Activated T-cell treated with anti-CD3 and anti-CD28 coated beads, Interleukin-2, amount 50 U/mL, for 1 hour (primary cell): ENCODE results near the gene SH3RF3.

ENCODE experiments used
- DNase-seq: peaks from one replicate; pipeline ENCODE4 v3.0.0-alpha.2; 2020

Gene SH3RF3

DNA sequence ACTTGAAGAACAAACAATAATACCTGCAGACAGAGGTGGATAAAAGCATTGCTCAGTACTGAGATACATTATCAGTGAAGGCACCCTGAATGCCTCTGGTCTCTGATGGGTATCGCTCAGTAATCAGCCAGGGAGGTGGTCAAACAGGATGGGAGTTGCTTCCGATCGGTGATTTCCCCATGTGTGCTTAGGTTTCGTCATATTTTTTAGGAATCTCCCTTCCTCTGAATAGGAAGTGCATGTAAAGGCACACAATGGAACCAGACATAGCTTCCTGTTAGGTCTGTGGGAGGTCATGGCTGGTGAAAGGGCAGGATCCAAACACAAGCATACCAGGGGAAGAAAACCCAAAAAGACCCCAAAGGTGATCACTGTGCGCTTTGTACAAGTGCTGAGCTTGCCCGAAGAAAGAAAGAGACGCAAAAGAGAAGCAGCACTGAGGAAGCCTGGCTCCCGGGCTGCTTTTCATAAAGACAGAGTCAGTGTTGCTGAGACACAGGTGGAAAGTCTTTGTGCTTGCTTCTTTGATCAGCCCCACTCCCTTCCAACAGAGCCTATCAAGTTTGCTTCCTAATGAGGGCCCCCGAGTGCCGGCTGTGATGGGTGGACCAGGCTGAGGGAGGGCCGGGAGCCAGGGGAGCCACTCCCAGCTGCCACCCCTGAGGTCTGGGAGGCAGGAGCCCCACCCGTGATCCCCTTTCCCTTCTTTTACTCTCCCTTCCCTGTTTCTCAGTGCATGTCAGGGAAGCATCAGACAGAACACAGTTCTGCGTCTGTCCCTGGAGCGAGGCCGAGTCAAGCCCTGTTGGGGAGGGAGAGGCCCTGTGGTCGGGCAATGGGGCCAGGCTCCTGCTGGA lies 138.2 kb downstream of the SH3RF3 start:
- peak; percentile 7 for DNase-seq

DNA sequence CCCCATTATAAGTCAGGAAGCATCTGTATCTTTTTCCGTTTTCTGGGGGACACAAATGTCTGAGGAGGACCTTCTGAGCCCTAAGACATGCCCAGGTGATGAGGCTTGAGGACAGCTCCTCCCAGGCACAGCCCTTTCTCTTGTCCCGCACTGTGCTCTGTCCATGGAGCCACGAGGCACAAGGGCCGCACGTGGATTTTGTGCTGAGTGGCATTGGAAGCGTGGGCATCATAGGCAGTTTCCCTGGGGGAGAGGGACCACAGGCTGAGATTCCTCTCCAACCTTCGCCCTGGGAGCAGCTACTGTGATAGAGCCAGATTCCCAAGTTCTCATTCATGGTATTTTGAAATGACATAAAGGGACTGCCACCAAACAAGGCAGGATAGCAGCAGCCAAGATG lies 139.9 kb downstream of the SH3RF3 start:
- peak; percentile 4 for DNase-seq

DNA sequence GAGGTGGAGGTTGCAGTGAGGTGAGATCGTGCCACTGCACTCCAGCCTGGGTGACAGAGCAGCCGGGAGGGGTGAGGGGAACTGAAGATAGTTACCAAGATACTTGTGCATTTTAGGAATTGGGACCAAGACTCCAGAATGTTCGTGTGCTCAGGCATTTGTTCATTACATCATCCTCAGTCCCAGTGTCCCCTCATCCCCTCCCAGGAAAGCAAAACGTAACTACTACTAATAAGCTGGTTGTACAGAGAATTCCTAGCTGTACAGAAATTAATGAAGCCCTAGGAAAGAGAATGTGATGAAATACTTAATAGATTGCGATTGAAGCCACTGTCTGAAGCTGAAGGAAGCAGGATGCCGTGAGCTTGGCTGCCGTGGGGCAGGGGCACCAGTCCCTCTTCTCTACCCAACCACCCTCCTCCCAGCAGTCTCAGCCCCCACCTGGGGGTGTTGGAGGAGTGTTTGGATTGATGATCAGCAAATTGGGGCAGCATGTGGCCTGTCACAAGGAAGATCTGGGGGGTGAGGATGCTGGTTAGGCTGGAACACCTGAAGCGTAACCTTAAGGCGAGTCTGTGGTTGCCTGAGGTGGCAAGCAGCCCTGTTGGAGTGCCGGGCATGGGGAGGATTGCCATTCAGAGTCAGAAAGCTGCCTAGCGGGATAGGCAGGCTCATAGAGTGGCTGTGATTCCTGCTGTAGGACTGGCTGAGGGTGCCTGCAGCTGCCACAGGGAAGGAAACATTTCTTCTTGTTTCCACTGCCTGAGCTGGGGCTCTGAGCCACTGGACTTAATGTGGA lies 140.9 kb downstream of the SH3RF3 start:
- DNase-seq: peak; percentile 8

DNA sequence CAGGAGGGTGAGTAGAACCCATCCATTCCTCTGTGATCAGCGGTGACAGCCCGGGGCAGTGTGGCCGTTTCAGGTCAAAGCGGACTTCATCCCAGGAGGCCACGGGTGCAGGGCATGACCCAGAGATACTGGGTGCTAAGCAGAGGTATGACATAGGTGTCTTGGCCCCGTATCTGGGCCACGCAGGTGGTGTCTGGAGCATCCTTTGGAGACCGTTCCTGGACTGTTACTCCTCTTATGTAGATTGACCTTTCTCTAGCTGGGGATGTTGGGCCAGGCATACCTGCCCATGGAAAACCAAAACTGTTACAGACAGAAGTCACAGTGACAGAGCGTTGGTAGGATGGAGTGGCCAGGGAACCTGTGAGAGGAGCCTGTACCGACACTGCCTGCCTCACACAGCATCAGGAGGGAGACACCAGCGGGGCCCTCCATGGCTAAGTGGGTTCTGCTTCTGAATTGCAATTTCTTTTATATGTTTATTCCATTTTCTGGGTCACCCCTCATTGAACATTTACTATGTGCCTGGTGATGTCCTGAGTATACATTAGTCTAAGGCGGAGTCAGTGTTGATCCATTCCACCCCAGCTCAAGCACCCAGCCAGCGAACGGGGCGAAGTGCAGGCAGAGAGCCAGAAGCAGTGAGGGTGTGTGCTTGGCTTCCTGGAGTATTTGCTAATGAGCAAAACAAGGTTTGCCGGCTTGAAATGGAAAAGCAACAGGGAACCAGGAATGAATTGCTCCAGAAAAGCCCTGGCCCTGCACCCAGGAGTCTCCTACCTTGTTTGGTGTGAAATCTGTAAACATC lies 141.7 kb downstream of the SH3RF3 start:
- peak; percentile 3 for DNase-seq

DNA sequence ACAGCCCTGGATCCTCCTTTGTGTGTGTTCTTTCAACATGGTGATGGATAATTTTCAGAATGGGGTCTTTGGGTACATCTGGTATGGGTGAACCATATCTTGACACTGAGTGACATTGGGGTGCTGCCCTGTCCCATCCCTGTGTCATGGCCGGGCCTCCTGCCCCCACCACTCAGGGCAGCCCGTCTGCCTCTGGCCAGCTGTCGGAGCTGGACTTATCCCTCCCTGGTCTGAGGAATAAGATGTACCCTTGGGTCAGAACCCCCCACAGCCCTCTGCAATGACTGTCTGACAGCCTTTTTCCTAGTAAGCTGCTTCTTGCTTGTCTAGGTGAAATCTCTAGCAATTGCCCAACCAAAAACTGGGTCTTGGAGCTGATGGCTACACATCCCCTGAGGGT lies 142.9 kb downstream of the SH3RF3 start:
- peak; percentile 9 for DNase-seq

DNA sequence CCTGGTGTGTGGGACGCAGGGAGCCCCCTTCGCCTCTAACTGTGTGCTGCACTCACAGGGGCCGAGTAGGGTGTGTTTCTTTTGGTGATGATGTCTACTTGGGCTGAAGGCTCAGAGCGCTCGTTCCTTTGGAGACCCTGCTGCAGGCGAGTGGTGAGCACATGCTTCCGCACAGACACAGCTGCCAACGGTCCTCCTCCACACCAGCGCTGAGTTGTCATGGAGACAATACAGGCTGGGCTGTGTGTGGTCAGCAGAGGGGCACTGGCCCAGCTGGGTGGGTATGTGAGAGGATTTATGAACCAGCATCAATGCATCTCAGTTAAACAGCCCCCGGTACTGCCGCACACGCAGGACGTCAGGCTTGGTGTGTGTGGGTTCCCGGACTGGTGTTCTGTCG lies 143.5 kb downstream of the SH3RF3 start:
- peak; percentile 8 for DNase-seq

DNA sequence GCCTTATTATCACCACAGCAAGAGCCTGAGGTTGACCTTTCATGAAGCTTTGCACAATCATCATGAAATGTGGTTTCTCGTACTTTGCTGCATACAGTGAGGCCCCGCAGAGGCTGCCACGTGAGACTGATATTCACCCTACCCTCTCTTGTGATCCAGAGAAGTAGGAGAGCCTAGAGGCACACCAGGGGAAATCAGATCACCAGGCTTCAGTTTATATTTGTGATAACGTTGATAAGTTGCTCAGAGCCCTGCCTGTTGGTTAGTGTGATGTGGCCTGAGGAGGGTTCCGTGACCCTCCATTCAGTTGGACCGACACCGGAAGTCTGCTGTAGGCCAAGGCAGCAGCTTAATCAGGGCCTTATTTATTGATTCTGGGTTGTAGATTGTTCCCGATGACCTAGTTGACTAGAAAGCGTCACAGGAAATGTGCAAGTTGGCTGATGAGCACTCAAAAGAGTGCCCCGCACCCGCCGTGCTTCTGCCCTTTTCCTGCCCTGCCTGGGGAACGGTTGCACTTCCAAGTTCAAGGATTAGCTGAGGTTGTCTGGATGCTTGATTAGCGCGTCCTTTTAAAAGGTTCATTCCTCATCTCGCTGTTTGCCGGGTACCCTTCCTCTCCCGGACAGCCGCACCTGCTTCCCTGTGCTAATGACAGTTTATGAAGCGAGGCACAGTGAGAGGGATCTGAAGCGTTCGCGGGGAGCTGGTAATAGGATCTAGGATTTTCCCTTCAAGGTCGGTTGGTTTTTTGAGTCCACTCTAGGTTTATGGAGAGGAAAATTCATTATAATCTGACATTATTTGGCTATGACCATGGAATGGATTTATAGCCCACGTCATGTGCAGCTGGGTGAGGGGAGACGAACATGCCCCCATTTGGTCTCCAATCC lies 146.4 kb downstream of the SH3RF3 start:
- peak; percentile 10 for DNase-seq

DNA sequence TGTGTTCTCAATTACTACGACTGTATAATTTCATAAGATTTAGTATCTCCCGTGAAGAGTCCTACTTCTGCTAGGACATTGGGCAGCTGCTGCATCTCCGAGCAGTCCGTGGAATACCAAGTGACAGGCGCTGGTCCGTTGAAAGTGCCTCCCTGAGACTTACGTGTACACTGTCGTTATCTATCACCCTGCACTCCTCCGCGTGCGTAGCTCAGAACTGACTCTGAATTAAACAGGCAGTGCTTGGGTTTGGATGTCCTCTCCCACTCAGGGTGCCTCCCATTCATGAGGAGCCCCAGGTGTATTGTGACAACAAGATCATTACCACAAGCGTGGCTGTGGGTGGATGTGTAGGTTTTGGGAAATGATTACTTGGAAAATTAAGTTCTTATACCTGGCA lies 148.4 kb downstream of the SH3RF3 start:
- no peak for DNase-seq

DNA sequence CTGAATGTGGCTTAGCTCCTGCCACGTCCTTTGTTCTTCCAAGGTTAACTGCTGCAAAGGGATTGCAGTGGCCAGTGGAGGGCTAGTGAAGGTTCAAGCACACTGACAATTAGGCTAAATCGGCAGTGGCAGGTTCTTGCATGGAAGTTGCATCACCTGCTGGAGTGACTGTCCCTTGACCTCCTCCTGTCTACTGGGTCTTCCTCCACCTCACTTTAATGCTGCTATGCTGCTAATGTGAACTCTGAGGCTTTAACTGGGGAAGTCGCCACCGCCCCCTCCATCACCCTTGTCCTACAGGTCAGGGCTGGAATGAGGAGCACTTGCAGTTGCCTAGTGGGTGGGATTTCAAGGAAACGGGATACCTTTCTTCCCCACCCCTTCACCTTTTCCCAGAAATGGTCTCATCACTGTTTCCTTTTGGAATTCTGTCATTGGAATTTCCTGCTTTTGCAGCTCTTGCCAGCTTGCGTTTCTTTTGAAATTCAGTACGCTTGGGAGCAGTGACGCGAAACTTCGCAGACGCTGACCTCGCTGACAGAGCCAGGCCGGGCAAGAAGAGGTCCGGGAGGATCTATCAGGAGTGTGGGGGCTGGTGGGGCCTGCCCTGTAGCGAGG lies 150.3 kb downstream of the SH3RF3 start:
- no peak for DNase-seq

DNA sequence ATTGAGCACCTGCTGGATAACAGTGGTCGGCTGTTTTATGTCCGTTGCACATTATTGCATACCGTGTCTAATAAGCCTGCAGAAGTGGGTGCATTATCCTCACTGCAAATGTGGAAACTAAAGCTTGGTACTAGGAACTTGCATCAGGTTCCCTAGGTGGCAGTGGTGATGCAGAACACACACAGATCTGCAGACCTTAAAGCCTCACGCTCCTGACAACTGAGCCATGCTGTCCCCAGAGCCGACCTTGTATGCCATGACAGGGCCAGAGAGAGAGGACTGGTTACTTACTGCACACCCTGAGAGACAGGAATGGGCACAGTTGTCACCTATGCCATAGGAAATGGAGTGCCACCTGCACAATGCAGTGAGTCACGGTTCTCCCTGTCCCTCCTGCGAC lies 151.8 kb downstream of the SH3RF3 start:
- no peak for DNase-seq

DNA sequence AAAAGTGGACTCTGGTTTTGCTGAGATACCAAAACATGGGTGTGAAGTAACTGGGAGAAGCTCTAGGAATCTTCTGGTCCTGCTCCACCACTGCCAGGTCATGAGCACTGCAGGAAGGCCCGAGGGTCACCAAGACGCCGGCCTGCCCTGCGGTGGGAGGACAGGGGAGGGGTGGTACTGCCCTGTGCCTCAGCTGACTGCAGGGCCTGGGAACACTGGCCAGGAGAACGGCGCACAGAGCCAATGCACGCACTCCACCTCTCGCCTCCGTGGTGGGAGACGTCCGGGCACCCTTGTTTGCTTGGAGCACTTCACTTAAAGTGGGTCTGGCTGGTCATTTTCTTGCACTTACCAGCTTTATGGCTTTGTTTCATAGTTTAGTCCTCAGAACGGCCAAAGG lies 153.4 kb downstream of the SH3RF3 start:
- no peak for DNase-seq

DNA sequence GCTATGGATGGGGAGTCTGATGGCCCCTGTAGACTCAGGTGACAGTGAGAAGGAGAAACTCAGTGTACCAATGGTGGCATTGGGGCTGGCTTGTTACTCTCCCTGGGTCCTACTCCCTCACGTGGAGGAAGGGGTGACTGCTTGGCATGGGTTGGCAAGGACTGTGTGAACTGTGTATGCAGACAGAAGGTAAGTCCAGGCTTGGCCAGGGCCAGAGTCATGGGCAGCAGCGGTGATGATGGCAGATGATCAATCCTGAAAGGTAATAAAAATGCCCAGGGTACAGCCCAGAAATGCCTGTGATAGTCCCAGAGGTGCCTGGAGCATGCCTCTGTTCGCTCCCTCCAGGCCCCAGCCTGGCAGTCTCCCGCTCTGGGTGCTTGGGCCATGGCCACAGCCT lies 153.9 kb downstream of the SH3RF3 start:
- no peak for DNase-seq

DNA sequence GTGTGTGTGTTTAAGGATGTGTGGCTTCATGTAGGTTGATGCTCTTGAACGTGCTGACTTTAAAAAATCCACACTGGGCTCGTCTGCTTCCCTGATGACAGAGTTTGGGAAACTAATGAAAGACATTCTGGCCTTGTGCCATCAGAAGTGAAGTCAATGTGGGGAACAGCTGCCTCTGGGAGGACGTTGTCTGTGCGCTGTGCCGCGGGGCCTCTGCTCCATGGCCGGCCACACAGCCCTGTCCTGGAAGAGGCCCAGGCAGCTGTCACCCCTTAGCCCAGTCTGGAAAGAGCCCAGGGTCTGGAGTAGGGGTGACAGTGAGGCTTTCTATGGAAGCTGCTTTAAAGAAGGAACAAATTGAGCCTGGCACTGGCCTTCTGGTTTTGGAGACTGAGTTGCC lies 155.8 kb downstream of the SH3RF3 start:
- no peak for DNase-seq

DNA sequence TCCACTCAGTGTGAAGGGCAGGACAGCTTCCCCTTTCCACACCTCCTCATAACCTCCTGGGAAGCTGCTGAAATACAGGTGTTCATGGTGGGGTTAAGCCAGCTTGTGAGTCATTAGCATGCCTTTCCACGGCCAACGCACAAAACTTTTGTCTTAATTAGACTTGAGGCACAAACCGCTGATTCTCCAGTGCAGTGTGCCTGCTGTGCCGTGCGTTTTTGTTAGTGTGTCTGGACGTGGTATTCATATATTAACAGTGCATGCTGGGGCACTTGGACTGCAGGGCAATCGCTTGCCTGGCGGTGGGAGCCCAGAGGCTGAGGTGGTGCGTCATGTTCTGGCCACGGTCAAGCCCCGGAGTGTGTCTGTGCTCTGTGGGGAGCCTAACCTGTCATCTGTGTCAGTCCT lies 156.2 kb downstream of the SH3RF3 start:
- no peak for DNase-seq

DNA sequence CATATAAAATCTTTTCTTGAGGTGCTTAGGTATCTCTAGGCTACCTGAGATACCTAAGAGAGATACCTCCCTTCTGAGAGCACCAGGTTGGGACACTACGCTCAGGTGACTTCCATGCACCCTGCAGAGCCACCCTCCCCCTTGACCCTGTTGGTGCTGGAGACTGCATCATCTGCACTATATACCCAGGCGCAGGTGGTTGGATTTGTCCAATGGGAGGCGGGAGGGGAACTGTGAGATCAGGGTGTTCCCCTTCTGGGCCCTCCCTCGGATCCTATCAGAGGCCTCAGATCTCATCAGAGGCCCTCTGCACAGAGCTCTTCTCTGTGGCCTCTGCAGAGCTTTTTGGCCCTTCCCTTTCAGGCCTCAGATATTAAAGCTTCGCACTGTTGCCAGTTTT lies 158.4 kb downstream of the SH3RF3 start:
- no peak for DNase-seq

DNA sequence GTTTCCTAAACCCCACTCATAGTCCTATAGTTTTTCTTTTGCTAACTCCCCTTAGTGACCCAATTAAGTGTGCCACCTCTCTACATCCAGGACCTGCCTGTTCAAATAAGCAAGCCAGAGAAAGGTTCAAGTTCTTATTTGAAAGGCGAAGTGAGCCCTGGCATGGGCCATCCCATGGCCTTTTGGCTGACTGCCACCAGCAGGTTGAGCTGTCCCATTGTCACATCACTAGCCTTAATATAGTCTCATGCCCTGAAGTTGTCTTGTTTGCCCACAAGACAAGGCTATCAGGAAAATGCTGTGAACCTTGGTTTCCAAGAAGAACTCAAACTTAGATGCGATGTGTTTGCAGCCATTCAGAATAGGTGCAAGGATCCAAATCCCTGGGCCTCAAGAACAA lies 158.8 kb downstream of the SH3RF3 start:
- no peak for DNase-seq

DNA sequence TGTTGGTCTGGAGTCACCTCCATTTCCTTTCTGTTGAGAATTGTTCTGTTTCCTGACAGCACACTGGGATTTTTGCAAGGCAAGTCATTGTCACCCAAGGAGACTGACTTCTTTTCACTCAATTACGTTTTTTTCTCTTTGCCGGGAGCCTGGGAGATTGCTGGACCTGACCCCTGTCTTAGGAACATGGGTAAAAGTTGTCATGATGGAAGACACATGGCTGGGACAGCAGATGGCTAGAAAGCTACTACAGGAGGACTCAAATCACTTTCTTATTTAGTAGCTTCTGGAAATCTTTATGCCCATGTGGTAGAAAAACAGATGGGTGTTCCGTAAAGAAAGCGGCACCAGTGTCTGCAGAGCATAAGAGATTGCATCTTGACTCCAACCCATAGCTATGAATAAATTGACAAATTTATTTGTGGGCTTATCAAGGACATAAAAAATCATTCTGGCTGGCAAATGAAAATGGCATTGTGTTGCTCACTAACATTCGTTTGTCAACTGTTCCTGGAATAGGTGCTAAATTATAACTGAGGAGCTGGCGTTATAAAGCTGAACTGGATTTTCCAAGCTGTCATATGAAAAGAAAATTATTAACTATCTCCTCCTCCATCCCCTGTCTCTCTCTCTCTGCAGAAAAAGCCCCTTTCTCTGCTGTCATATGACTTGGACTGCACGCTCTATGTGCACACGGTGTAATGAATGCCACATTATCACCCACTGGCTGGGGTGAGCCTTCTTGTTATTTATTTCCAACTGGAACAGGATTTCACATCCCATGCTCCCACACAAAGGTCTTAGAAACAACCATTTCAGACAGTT lies 159.8 kb downstream of the SH3RF3 start:
- no peak for DNase-seq

DNA sequence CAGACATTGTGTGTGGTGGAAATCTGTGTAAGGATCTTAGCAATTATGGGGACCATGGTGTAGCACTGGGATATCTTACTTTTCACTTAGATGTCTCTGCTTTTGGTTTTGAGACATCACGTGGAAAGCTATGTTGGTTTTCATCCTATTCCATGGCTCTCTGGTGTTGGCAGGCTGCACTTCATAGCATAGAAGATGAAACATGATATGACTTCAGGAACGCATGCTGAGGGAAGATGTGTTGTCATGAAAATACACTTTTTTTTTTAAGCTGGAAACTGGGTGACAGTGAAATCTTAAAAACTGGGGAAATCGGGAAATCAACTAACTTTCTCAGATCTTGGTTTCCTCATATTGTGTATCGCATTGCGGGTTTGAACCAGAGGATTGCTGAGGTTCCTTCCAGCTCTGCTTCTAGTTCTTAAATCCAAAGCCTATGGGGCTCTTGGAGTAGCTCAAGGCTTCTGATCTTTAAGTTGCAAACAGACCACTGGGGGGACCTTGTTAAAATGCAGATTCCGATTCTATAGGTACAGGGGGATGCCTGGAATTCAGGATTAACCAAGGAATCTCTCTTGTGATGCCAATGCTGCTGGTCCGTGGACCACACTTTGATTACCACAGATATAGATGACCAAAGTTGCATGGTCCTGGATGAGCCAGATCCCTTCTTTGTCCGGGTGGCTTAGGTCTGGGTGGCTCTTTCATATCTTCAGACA lies 160.7 kb downstream of the SH3RF3 start:
- DNase-seq: no peak

DNA sequence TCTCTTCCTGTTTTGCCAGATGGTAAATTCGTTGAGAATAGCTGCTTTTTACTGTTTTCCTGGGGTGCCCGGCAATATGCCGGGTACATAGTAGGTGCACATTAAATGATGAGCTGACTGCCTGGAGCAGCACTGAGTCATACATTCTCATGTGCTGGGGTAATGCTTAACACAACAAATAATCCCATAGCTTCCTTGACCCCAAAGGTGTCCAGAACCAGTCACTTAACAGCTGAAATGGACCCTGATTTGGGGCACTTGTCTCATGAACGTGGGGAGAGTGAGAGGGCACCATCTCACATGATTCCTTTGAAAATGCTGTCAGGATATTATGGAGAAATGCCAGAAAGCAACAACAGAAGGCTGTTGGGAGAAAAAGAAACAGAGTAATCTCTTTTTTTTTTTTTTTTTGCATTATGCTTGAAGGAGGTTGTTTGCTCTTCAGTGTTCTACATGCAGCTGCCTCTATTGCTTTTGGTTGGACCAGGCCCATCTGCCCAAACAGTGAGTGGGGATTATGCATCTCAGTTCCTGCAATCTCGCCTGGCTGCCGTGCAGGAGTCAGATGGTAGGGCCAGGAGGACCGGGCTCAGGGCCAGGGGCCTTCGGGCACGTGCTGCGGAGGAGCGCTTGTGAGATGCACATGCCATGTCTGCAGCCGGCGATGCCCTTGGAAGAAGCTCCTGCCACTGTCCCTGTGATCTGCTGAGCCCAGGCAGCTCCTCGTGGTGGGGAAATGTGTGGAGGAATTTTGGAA lies 162.1 kb downstream of the SH3RF3 start:
- DNase-seq: no peak
